Esophagus muscularis mucosa (tissue), 4 donors: ENCODE measurements around the gene RAB40C.

Experiments used
- CTCF ChIP-seq, 3 experiments: fragments of 200-600 bp in 2 of 3; fragments of 450-650 bp in 1 of 3; sonication (generic) in 2 of 3; IDR thresholded peaks; one replicate each; pipeline ENCODE4 v1.5.1; 2017 to 2019; ENCODE audit warnings: antibody characterized with exemption in 3 of 3, mild to moderate bottlenecking in 2 of 3, moderate library complexity in 1 of 3
- EP300 ChIP-seq: sonication (generic); formaldehyde crosslinking; IDR thresholded peaks from one replicate; pipeline ENCODE4 v1.6.1; 2017; ENCODE audit warnings: antibody characterized with exemption
- POLR2A ChIP-seq: fragments of 450-650 bp; IDR thresholded peaks from one replicate; pipeline ENCODE4 v1.6.1; 2017; ENCODE audit warnings: antibody characterized with exemption, moderate library complexity, mild to moderate bottlenecking, low read depth

GRCh38 chr16:586645-587590 is 2.9 kb upstream of the RAB40C start:
- TF ChIP-seq EP300 (no peak), POLR2A (no peak), CTCF (IDR thresholded peaks at IDR 0.05) (no peak)
